Inflammatory macrophage treated with lipopolysaccharide for 1 hour (primary cell): Measurements from ENCODE around the gene C19orf12.

ENCODE experiments used
- DNase-seq, 2 donors: peaks; one replicate each; pipeline ENCODE4 v3.0.0-alpha.2; 2020 to 2022

Gene C19orf12

DNA sequence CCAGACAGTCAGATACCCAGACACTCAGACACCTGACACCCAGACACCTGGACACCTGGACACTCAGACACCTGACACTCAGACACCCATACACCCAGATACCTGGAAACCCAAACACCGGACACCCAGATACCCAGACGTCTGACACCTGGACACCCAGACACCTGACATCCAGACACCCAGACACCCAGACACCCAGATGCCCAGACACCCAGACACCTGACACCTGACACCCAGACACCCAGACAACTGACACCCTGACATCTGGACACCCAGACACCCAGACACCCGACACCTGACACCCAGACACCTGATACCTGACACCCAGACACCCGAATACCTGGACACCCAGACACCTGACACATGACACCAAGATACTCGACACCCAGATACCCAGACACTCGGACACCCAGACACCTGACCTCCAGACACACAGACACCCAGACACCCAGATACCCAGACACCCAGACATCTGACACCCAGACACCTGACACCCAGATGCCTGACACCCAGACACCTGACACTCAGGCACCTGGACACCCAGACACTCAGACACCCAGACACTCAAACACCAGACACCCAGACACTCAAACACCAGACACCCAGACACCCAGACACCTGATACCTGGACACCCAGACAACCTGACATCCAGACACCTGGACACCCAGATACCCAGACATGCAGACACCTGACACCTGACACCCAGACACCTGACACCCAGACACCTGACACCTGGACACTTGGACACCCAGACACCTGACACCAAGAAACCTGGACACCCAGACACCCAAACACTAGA is 19.1 kb downstream of the C19orf12 start:
- DNase-seq = no peak

DNA sequence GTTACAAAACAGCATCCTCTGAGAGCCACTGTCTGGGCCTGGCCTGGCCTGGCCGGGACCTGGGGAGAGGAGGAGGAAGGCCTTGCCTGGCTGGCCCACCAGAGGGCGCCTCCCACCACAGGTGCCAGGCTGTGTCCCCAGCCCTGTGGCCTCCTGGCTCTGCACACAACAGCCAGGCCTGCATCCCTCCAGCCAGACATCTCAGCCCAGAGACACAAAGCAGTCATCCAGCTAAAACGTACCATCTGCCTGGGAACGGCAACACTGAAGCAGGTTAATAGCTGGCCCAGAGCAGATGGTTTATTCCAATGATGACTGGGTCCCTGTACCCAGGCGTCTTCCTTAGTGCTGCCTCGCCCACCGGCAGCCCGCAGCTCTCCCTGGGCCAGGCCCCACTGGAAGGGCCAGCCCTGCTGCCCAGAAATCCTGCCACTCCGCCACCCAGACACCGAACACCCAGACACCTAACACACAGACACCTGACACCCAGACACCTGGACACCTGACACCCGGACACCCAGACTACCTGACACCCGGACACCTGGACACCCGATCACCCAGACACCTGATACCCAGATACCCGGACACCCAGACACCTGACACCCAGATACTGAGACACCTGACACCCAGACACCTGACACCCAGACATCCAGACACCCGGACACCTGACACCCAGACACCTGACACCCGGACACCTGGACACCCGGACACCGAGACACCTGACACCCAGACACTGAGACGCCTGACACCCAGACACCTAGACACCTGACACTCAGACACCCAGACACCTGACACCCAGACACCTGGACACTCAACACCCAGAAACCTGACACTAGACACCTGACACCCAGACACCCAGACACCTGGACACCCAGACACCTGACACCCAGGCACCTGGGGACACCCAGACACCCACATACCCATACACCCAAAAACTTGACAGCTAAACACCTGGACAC is 20.1 kb downstream of the C19orf12 start:
- peak; percentile 76 to 91 for DNase-seq

DNA sequence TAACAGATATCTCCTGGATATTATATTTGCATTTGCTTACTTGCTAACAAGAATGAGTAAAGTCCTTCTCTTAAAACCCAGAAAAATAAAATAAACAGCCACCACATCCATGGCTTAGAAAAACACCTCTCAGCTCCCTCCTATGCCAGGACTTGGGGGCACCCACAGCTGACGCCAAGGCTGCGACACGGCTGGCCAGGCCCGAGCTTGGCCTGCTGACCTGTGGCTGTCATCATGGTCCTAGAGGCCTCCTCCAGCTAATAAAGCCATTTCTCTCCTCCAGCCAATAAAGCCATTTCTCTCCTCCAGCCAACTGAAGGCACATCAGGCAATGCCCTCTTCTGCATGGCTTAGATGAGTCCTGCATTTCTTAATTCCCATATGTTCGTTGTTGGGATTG is 20.9 kb downstream of the C19orf12 start:
- DNase-seq = no peak

DNA sequence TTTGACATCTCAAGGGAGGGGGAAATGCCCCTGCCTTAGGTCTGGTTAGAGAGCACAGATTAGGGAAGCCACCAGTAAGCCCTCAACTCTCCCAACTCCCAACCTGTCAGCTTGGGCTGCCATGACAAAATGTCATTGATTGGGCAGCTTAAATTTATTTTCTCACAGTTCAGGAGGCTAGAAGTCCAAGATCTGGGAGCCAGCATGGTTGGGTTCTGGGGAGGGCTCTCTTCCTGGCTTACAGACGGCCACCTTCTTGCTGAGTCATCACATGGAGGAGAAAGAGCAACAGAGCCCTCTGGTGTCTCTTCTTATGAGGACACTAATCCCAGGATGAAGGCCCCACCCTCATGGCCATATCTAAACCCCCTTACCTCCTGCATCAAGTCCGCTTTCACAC is 24.2 kb downstream of the C19orf12 start:
- DNase-seq = peak; percentile 53 to 70

DNA sequence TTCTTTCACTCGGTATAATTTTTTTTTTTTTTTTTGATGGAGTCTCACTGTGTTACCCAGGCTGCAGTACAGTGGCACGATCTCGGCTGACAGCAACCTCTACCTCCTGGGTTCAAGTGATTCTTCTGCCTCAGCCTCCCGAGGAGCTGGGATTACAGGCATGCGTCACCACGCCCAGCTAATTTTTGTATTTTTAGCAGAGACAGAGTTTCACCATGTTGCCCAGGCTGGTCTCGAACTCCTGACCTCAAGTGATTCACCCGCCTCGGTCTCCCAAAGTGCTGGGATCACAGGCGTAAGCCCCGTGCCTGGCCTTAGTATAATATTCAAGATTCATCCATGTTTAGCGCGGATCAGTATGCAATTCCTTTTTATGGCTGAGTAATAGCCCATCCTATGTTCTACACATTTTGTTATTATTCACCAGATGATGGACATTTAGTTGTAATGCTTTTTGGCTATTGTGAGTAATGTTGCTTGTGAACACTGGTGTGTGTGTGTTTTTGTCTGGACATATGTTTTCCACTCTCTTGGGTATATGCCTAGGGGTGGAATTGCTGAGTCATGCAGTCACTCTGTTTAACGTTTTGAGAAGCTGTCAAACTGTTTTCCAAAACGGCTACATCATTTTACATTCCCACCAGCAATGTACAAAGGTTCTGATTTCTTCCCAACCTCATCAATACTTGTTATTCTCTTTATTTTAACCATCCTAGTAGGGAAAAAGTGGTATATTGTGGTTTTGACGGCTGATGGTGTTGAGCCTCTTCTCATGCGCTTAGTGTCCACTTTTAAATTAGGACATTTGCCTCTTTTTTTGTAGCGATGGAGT is 26.9 kb downstream of the C19orf12 start:
- no peak for DNase-seq

DNA sequence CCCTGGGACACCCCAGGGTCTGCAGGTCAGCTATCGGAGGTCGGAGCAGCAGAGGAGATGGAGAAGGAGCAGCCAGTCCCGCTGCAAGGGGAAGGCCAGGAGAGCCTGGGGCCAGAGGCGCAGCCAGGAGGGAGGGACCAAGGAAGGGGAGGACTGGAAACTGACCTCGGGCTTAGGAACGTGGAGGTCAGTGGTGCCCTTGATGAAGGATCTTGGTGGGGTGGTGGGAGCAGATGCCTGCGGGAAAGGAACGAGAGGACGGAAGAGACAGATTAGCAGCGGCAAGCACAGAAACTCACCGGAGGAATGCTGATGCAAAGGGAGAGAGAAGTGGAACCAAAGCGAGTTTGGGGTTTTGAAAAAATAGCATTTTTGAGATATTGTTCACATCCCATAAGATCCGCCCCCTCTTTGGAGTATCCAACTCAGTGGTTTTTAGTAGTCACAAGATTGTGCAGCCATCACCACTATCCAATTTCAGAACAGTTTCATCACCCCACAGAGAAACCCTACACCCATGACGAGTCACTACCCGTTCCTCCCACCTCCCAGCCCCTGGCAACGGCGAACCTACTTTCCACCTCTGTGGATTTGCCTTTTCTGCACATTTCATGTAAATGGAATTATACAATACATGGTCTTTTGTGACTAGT is 27.7 kb downstream of the C19orf12 start:
- peak; percentile 72 to 93 for DNase-seq

DNA sequence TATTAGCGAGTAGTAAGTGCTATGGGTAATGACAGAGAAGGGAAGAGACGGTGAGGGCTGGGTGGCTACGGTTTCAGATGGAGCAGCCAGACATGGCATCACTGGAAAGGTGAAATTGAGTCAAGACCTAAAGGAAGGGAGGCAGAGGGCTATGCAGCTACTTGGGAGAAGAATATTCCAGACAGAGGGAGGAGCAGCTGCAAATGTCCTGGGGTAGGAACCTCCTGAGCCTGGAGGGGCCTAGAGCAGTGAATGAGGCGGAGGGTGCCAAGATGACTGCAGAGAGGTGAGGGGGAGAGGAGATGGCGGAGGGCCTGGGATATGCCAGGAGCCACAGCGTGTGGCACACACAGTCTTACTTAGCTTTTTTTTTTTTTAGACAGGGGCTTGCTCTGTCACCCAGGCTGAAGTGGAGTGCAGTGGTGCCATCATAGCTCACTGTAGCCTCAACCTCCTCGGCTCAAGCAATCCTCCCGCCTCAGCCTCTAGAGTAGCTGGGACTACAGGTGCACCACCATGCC is 28.7 kb downstream of the C19orf12 start:
- DNase-seq = no peak

DNA sequence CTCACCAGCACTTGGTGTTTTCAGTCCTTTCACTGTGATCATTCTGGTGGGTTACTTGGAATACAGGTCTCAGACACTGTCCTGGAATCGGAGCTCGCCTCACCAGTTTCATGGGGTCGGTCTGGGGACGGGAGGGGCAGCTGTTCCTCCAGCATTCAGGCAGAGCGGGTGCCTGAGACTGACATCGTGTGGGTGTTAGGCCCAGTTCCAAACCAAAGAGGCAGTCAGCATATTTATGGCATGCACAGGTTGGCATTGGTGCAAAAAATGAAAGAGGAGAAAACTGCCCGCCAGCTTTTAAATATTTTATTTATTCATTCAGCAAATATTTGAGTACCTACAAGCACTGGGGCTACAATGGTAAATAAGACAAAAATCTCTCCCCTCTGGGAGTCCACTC is 29.7 kb downstream of the C19orf12 start:
- no peak for DNase-seq

DNA sequence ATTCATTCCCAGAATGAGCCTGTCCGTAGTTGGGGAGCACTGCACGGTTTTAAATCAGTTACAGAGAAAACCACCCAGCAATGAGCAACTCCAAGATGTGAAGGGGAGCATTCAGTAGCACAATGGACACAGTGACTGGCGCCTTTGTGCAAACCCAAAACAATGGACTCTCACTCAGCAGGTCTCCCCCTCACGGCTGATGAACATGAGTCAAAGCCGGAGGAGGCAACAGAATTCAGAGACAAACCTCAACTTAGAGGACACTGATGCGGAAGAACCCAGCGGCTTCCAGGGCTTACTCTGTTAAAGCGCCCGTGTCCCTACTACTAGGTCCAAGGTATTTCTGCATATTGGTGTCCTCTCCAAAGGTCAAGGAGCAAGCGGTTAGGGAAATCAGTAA is 32.1 kb downstream of the C19orf12 start:
- DNase-seq = no peak

DNA sequence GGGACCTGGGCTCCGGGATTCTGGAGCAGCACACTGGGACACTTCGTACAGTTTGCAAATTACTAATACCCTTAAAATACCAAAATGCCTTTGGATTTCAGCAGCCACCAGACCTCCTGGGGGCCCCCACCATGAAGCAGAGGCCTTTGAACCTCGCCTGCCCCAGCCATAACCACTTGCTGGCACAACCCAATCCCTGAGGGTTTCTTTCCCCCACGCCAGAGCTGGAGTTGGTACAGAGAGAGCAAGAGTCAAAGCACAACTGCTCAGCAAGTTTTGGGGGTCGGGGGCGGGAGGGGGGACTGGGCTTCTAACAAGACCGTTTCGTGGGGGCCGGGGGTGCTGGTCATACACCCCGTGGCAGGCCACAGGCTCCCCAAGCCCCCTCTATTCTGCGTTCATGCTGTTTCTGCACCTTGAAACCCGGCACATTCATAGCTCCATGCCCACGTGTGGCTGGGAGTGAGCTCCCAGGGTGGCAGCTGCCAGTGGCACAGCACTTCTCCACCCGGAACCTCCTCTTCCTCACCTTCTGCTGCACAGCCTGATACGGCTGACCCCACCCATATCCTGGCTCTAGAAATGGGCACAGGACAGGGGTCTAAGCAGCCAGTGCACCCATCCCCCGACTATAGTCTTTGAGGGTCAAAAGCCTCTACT is 32.7 kb downstream of the C19orf12 start:
- DNase-seq = no peak

DNA sequence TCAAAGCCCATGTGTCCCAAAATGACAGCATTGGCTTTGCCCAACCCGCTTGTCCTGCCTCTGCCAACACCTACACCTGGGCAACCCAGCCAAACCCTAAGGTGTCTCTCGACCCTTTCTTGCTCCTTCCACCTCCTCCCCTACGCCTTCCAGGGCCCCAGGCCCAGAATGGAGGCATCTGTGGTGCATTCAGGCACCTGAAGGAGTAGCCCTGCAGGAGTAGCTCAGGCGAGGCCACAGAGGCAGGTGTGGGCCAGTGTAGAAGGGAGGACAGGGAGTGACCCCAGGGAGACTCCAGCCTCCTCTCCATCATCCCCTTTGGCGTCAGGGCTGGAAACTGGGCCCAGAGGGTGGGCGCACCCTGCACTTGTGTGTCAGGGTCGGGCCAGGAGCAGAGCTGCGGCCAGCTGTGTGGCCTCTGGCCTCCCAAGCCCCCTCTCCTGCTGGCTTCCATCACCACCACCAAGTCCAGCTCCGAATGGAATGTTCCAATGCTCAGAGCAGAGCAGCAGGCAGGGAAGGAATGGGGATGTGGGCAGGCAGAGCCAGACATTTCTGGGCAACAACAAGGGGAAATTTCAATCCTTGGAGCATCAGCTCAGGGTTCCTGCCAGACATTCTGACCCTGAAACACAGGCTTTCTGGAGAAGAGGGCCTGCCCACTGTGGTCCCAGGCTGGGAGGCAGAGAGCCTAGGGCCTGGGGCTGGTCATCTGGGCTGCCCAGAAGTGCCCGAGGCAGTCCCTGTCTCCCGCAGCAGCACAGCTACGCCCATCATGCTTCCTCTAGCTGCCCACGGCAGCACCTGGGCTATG is 33.4 kb downstream of the C19orf12 start:
- DNase-seq = no peak

DNA sequence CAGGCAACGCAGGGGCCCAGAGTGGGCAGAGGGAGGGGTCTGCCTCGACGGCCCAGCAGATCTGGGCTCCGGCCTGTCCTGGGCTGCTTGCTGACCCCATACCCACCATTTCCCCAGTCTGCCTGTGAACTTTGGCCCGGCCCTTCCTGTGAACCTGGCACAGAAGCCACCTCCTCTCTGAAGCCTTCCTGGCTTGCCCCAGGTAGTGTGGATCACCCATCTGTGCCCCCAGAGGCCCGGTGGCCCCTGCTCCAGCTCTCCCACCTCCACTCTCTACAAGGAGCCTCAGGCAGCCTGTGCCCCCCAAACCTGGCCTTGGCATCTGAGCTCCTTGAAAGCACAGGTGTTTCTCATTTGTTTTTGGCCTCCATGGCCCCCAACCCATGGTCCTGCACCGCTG is 34.1 kb downstream of the C19orf12 start:
- DNase-seq = no peak

DNA sequence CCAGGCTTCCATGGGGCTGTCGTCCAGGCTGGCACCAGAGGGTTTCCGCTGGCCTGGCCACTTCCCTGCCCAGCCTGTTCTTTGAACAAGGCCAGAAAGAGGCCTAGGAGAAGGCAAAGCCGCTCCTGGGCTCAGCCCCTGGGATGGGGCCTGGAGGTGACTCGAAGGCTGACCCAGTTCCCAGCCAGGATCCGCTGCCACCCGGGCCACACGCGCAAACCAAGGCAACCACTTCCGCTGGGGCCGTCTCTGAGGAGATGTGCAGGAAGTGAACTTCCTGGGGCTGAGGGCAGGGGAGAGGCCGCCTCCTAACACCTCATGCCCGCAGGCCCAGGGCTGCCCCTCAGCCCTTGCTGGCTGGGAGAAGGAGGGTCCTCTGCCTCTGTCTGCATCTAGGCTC is 34.6 kb downstream of the C19orf12 start:
- DNase-seq = peak in 1 of 2 donors; percentile 17

DNA sequence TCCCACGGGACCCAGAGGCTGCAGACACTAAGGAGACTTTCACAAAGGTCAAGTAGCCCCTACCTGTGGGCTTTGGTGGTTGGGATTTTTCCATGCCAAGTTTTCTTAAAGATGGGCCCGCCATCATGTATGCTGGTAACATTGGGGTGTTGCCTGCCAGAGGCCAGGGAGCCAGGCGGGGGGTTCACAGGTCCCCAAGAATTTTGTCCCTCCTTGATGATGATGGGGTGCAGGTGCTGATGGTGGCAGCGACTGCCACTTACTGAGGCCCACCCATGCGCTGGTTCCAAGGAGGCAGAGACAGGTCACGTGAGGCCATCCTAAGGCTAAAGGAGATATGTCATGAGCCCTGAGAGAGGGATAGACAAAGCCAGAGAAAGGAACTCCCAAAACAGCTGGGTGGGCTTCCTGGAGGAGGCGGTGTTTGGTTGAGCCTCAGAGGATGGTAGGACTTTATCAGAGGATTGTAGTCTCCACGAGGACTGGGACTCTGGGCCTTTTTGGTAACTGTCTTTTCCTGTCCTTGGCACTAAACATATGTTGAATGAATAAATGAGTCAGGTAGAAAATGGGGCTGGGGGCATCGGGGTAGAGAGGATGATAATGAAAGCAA is 35.4 kb downstream of the C19orf12 start:
- no peak for DNase-seq

DNA sequence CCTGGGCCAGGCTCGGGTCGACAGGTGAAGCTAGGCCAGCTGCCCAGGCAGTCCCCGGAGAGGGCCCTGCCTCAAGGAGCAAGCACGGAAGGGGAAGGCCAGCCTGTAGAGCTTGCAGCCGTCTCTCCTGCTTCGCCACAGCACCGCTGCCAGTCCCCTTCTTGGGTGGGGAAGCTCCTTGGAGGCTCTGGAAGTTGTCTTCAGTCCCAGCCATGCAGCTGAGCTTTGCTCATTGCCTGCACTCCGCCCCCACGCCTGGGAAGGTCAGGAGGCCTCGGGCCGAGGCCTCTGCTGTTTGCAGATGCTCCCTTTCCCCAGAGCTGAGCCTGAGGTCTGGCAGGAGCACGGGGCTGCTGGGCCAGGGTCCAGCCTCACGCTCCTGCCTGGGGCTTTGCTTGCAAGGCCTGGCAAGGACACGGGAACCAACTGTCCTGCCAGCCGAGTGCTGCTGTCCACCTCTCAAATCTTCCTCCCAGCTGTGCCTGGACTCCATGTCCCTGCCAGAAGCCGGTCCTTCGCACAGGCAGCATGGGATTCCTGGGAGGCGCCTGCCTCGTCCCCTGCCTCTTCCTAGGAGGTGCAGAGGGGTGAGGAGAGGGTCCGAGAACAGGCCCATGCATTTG is 36.5 kb downstream of the C19orf12 start:
- DNase-seq = peak in 1 of 2 donors; percentile 28

DNA sequence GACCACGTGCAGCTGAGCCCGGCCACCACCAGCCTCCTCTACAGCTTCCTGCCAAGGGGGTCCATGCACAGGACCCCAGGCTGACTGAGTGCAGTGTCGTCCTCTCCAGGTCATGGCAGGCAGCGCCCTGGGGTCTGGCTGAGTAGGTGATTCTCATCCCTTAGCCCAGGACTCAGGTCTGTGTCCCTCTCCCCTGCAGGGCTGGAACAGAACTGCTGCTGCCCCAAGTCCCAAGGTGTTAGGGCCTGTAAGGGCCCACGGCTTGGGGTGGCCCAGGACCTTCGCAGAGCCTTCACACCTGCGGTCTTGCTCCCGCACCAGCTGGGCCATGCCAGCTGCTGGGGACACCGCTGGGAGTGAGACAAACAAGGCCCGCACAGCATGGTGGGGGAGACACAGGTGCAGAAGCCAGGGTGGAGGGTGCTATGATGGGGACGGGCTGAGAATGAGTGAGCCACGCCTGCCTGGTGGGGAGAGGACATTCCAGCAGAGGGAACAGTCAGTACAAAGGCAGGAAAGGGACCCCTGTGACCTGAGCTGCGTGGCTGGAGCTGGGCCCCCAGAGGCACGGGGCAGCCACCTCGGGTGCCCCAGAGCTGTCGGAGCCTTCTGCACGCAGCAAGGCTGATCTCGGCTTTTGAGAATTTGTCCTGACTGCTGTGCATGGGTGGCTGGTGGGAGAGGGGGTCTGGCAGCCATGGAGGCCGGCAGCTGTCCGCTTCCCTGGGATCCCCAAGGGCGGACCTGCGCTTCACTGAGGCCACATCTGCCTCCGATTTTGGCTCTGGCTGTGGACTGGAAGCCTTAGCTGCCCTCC is 37.9 kb downstream of the C19orf12 start:
- DNase-seq = no peak

DNA sequence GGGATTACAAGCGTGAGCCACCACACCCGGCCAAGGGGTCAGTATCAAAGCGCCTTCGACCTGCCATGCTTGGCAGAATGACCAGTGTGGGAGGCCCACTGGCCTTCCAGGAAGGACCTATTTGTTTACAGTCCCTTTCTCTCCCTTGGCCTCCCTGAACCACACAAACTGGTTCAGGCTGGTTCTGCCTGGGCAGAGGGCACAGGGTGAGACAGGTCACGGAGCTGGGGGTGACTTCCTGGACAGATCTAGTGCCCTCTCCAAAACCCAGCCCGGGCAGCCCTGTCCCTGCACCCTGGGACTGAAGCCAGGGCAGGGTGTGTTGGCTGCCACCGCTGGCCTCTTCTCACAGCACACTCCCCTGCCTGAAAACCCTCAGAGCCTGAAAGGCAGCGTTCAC is 38.5 kb downstream of the C19orf12 start:
- DNase-seq = no peak

DNA sequence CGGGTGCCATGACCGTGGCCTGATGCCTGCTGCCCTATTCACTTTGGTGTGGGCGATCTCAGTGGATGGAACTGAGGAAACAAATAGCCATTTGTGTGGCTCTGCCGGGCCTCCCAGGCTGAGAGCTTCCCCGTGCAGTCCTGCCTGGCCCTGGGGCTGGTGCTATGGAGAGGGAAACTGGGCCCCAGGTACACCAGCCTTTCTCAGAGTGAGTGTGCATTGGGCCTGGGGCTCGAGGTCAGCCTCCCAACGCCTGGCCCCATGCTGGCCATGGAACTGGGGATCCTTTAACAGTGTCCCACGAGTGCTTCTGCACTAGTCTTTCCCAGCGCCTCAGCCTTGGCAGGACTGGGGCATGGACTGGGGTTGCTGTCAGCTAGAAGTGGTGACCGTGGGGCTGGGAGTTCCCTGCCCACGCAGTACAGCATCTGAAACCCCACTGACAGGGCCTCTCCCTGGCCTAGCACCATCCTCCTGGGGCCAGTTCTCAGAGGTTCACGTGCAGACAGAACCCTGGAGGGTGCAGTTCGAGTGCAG is 39.3 kb downstream of the C19orf12 start:
- no peak for DNase-seq
